ENCODE data around the gene QRSL1. TPM values are rescaled to one million over a fixed set of nuclear protein-coding genes. Genes with fewer than 3 reads are reported as not detected.

Gene QRSL1
- polyA plus RNA-seq, 3 donors = 5.7 to 7.8 (median 5.8) TPM

DNA sequence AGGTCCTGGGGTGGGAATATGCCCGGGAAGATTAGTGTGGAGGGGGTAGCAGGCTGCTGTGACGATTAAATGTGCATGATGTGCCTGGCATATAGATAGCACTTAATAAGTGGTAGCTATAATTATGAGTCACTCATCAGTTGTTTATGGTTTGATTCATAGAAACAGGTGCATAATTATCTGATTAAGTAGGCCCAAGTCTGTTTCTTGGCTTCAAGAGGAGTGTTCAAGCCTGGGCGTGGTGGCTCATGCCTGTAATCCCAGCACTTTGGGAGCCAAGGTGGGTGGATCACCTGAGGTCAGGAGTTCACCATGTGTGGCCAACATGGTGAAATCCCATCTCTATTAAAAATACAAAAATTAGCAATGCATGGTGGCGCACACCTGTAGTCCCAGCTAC lies 74.9 kb downstream of the QRSL1 start:
- H3K27ac Mint-ChIP-seq = no peak overlapping the region
- H3K4me1 ChIP-seq (ENCODE audit: control insufficient read depth in 1 of 2, insufficient read depth in 2 of 2, low read length in 2 of 2) = no peaks in the 10 kb centered on the region
- H3K36me3 Mint-ChIP-seq = no peaks in the 10 kb centered on the region
- H2AFZ ChIP-seq (ENCODE audit: insufficient read depth, low read depth, low read length, poor library complexity, severe bottlenecking) = no peak overlapping the region
- H3K36me3 ChIP-seq (replicated peaks in 1 of 2; ENCODE audit: control insufficient read depth in 1 of 2, insufficient read depth in 2 of 2, low read length in 2 of 2) = no peaks in the 10 kb centered on the region
- no peaks in the 10 kb centered on the region for H3K4me1 Mint-ChIP-seq
- H3K27me3 Mint-ChIP-seq (ENCODE audit: low read depth in 3 of 3) = peaks cover 1 to 9% (median 8%) of the 10 kb centered on the region in 3 donors
- TF ChIP-seq, protein P1, sequence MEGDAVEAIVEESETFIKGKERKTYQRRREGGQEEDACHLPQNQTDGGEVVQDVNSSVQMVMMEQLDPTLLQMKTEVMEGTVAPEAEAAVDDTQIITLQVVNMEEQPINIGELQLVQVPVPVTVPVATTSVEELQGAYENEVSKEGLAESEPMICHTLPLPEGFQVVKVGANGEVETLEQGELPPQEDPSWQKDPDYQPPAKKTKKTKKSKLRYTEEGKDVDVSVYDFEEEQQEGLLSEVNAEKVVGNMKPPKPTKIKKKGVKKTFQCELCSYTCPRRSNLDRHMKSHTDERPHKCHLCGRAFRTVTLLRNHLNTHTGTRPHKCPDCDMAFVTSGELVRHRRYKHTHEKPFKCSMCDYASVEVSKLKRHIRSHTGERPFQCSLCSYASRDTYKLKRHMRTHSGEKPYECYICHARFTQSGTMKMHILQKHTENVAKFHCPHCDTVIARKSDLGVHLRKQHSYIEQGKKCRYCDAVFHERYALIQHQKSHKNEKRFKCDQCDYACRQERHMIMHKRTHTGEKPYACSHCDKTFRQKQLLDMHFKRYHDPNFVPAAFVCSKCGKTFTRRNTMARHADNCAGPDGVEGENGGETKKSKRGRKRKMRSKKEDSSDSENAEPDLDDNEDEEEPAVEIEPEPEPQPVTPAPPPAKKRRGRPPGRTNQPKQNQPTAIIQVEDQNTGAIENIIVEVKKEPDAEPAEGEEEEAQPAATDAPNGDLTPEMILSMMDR (IDR thresholded peaks at IDR 0.05) = no peak
- peaks cover 16 to 17% of the 10 kb centered on the region in 2 donors for H3K9me3 ChIP-seq (replicated peaks in 1 of 2; ENCODE audit: control insufficient read depth in 1 of 2, insufficient read depth in 1 of 2, low read length in 2 of 2)
- no peak overlapping the region for H3K27ac ChIP-seq (ENCODE audit: low read depth in 1 of 2, low read length in 2 of 2)
- intact Hi-C loops (cut with micrococcal nuclease) = no loop called here
- H3K4me2 ChIP-seq (replicated peaks; ENCODE audit: extremely low read depth, low read length, poor library complexity, severe bottlenecking) = no peak overlapping the region
- no peak for DNase-seq
- whole genome bisulfite sequencing (ENCODE audit: insufficient coverage) = 92% methylated on average over 2 of the region's 4 CpGs
- peaks cover 5 to 17% (median 13%) of the 10 kb centered on the region in 7 donors for H3K9me3 Mint-ChIP-seq
- no peaks in the 10 kb centered on the region for H4K20me1 ChIP-seq (ENCODE audit: insufficient read depth, low read length)
- H3K9ac ChIP-seq (ENCODE audit: insufficient read depth, low read length, poor library complexity, severe bottlenecking) = no peak overlapping the region
- H3K4me3 Mint-ChIP-seq = no peak overlapping the region
- no peak overlapping the region for H3K4me3 ChIP-seq (replicated peaks in 1 of 3; ENCODE audit: low read depth in 2 of 3, low read length in 3 of 3)
- no peaks in the 10 kb centered on the region for H3K79me2 ChIP-seq (ENCODE audit: insufficient read depth, low read length)
- H3K27me3 ChIP-seq (ENCODE audit: control insufficient read depth in 2 of 2, insufficient read depth in 2 of 2, low read length in 2 of 2) = no peaks in the 10 kb centered on the region

DNA sequence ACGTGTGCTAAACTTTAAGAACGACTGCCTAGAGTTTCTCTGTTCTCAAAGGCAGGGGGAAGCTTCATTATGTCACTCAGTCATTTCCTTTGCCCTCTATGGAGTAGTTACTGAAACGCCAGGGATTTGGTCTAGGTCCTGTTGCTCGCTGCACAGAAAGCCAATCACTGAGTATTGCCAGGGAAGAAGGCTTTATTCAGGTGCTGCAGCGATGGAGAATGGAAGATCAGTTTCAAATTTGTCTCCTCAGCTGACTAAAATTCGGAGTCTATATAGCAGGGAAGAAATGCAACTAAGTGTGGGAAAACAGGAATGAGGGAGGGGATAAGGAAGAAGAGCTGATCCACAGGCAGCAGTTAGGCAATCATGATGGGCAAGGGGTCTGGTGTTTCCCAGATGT lies 75.8 kb downstream of the QRSL1 start:
- H3K9me3 Mint-ChIP-seq = peaks cover 5 to 17% (median 13%) of the 10 kb centered on the region in 7 donors
- TF ChIP-seq, protein P1 (IDR thresholded peaks at IDR 0.05) = no peak
- no peaks in the 10 kb centered on the region for H3K4me1 Mint-ChIP-seq
- H3K79me2 ChIP-seq (ENCODE audit: insufficient read depth, low read length) = no peaks in the 10 kb centered on the region
- H3K27me3 Mint-ChIP-seq (ENCODE audit: low read depth in 3 of 3) = peaks cover 1 to 9% (median 8%) of the 10 kb centered on the region in 3 donors
- H3K36me3 Mint-ChIP-seq = no peaks in the 10 kb centered on the region
- H3K4me3 ChIP-seq (replicated peaks in 1 of 3; ENCODE audit: low read depth in 2 of 3, low read length in 3 of 3) = no peak overlapping the region
- no peaks in the 10 kb centered on the region for H3K27me3 ChIP-seq (ENCODE audit: control insufficient read depth in 2 of 2, insufficient read depth in 2 of 2, low read length in 2 of 2)
- no peaks in the 10 kb centered on the region for H3K4me1 ChIP-seq (ENCODE audit: control insufficient read depth in 1 of 2, insufficient read depth in 2 of 2, low read length in 2 of 2)
- no peak overlapping the region for H2AFZ ChIP-seq (ENCODE audit: insufficient read depth, low read depth, low read length, poor library complexity, severe bottlenecking)
- no peak overlapping the region for H3K9ac ChIP-seq (ENCODE audit: insufficient read depth, low read length, poor library complexity, severe bottlenecking)
- no peak overlapping the region for H3K27ac ChIP-seq (ENCODE audit: low read depth in 1 of 2, low read length in 2 of 2)
- intact Hi-C loops (cut with micrococcal nuclease) = no loop called here
- 97% methylated on average over 5 of the region's 6 CpGs for WGBS (ENCODE audit: insufficient coverage)
- no peak overlapping the region for H3K27ac Mint-ChIP-seq
- no peaks in the 10 kb centered on the region for H4K20me1 ChIP-seq (ENCODE audit: insufficient read depth, low read length)
- no peaks in the 10 kb centered on the region for H3K36me3 ChIP-seq (replicated peaks in 1 of 2; ENCODE audit: control insufficient read depth in 1 of 2, insufficient read depth in 2 of 2, low read length in 2 of 2)
- DNase-seq = no peak
- no peak overlapping the region for H3K4me3 Mint-ChIP-seq
- H3K4me2 ChIP-seq (replicated peaks; ENCODE audit: extremely low read depth, low read length, poor library complexity, severe bottlenecking) = no peak overlapping the region
- peaks cover 16 to 17% of the 10 kb centered on the region in 2 donors for H3K9me3 ChIP-seq (replicated peaks in 1 of 2; ENCODE audit: control insufficient read depth in 1 of 2, insufficient read depth in 1 of 2, low read length in 2 of 2)

Measured in CD14-positive monocyte (primary cell).